Neural cell (in vitro differentiated cells): ENCODE results near the gene BEX1.

Source experiments
- EP300 ChIP-seq: fragments of 450-650 bp; conservative IDR thresholded peaks from 2 replicates; pipeline ENCODE4 v1.6.1; 2014; ENCODE audit warnings: antibody characterized with exemption, mild to moderate bottlenecking, moderate library complexity; ENCODE audit not compliant: poor library complexity, severe bottlenecking
- EZH2 ChIP-seq: fragments of 200-600, 300-800 bp; shearing (Covaris generic), sonication (generic); IDR thresholded peaks from 2 replicates; pipeline ENCODE4 v1.6.1; 2014; ENCODE audit warnings: antibody characterized with exemption, low read length, borderline replicate concordance, mild to moderate bottlenecking; ENCODE audit not compliant: insufficient read depth, poor library complexity, severe bottlenecking
- MXI1 ChIP-seq: fragments of 450-650 bp; conservative IDR thresholded peaks from 2 replicates; pipeline ENCODE4 v1.6.1; 2014; ENCODE audit warnings: antibody characterized with exemption, mild to moderate bottlenecking; ENCODE audit not compliant: poor library complexity, severe bottlenecking
- POLR2AphosphoS5 ChIP-seq: IDR thresholded peaks from 2 replicates; pipeline ENCODE4 v1.6.1; 2012
- RAD21 ChIP-seq: fragments of 450-650 bp; conservative IDR thresholded peaks from 2 replicates; pipeline ENCODE4 v1.6.1; 2014; ENCODE audit warnings: antibody characterized with exemption, mild to moderate bottlenecking, moderate library complexity
- REST ChIP-seq: IDR thresholded peaks from 2 replicates; pipeline ENCODE4 v1.6.1; 2012; ENCODE audit warnings: borderline replicate concordance
- SMC3 ChIP-seq: fragments of 450-650 bp; conservative IDR thresholded peaks from 2 replicates; pipeline ENCODE4 v1.6.1; 2014; ENCODE audit warnings: antibody characterized with exemption, mild to moderate bottlenecking, moderate library complexity; ENCODE audit not compliant: poor library complexity
- TAF1 ChIP-seq: IDR thresholded peaks from 2 replicates; pipeline ENCODE4 v1.6.1; 2012; ENCODE audit warnings: low read depth
- TF ChIP-seq, protein P1 (sequence below): fragments of 450-650 bp; IDR thresholded peaks from 2 replicates; pipeline ENCODE4 v1.5.1; 2014; ENCODE audit warnings: antibody characterized with exemption, mild to moderate bottlenecking, moderate library complexity; ENCODE audit not compliant: poor library complexity, severe bottlenecking

- TF ChIP-seq EZH2: no peak
- TF ChIP-seq, protein P1, sequence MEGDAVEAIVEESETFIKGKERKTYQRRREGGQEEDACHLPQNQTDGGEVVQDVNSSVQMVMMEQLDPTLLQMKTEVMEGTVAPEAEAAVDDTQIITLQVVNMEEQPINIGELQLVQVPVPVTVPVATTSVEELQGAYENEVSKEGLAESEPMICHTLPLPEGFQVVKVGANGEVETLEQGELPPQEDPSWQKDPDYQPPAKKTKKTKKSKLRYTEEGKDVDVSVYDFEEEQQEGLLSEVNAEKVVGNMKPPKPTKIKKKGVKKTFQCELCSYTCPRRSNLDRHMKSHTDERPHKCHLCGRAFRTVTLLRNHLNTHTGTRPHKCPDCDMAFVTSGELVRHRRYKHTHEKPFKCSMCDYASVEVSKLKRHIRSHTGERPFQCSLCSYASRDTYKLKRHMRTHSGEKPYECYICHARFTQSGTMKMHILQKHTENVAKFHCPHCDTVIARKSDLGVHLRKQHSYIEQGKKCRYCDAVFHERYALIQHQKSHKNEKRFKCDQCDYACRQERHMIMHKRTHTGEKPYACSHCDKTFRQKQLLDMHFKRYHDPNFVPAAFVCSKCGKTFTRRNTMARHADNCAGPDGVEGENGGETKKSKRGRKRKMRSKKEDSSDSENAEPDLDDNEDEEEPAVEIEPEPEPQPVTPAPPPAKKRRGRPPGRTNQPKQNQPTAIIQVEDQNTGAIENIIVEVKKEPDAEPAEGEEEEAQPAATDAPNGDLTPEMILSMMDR: no peak
- TF ChIP-seq TAF1: no peak
- TF ChIP-seq REST: no peak
- TF ChIP-seq POLR2AphosphoS5: no peak
- no peak for TF ChIP-seq EP300
- no peak for TF ChIP-seq RAD21
- no peak for TF ChIP-seq SMC3
- TF ChIP-seq MXI1: no peak
Measured at GRCh38 chrX:103092942-103093341, 29.0 kb upstream of the BEX1 start, which contains the start of gene NXF3.
